Measurements from ENCODE around the gene CRHR1.

DNA sequence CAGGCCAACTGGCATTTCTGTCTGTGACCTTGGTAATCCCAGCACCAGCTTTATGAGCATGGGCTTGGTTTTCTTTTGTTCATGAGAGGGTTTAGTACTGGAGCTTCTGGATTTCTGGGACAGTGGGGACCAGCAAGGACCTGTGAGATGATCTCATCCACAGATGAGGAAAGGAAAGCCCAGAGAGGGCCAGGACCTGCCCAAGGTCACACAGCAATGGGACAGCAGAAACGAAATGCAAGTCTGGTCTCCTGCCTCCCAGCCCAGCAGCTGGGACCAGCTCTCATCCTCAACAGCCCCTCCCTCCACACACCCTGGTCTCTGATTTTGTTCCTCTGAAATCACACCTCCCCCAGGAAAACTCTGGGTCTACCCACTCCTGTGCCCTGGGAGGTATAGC lies 67.8 kb downstream of the CRHR1 start:
- TF ChIP-seq EZH2 (optimal IDR thresholded peaks at IDR 0.05; ENCODE audit: low read depth, low read length) (no peak), EZH2phosphoT487 (IDR thresholded peaks at IDR 0.05; ENCODE audit: low read length) (no peak)
- TF ChIP-seq, protein P1, sequence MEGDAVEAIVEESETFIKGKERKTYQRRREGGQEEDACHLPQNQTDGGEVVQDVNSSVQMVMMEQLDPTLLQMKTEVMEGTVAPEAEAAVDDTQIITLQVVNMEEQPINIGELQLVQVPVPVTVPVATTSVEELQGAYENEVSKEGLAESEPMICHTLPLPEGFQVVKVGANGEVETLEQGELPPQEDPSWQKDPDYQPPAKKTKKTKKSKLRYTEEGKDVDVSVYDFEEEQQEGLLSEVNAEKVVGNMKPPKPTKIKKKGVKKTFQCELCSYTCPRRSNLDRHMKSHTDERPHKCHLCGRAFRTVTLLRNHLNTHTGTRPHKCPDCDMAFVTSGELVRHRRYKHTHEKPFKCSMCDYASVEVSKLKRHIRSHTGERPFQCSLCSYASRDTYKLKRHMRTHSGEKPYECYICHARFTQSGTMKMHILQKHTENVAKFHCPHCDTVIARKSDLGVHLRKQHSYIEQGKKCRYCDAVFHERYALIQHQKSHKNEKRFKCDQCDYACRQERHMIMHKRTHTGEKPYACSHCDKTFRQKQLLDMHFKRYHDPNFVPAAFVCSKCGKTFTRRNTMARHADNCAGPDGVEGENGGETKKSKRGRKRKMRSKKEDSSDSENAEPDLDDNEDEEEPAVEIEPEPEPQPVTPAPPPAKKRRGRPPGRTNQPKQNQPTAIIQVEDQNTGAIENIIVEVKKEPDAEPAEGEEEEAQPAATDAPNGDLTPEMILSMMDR (IDR thresholded peaks at IDR 0.05; ENCODE audit: low read length), result no peak
